OCI-LY7 (cell line): ENCODE measurements around the gene TCEAL4. TPM values are rescaled to one million over a fixed set of nuclear protein-coding genes. Genes with fewer than 3 reads are reported as not detected.
"Not testable (repeated sequence)": the region's sequence is repeated elsewhere in the genome, so short reads cannot be mapped to it uniquely, and the experiment has no call there.

Experiments used
- BruUV-seq: library from RNA; stranded (reverse); fragments of 400-500 nt; replicated peaks from 2 replicates; lab custom pipeline; 2021; lab: Mats Ljungman, UMichigan
- CTCF ChIA-PET: fragments of 300-600 bp; sonication (Branson Sonifier 250); formaldehyde crosslinking; loops from one replicate; lab custom pipeline; 2022; ENCODE audit warnings: antibody characterized with exemption; ENCODE audit not compliant: unreplicated experiment; lab: Charles Lee
- POLR2A ChIA-PET: fragments of 300-600 bp; sonication (Branson Sonifier 250); formaldehyde crosslinking; loops from one replicate; lab custom pipeline; 2022; ENCODE audit warnings: antibody characterized with exemption; lab: Charles Lee
- DNase-seq: peaks from one replicate; pipeline ENCODE4 v3.0.0-alpha.2; 2015; ENCODE audit warnings: low spot score
- H2AFZ ChIP-seq: fragments of 200-600 bp; sonication (generic), shearing (Covaris generic); 2 replicates; pipeline ENCODE4 v1.6.1; 2014; ENCODE audit warnings: mild to moderate bottlenecking, antibody characterized with exemption, low read length, moderate library complexity
- H3K27ac ChIP-seq: fragments of 200-600 bp; sonication (generic); 2 replicates; pipeline ENCODE4 v1.5.1; 2014; ENCODE audit warnings: mixed run types, low read depth, mild to moderate bottlenecking, moderate library complexity, low read length, inconsistent platforms; ENCODE audit not compliant: poor library complexity, severe bottlenecking
- H3K36me3 ChIP-seq: fragments of 200-600 bp; sonication (generic); 2 replicates; pipeline ENCODE4 v1.6.1; 2014; ENCODE audit warnings: mild to moderate bottlenecking, antibody characterized with exemption, low read length, moderate library complexity, mixed read lengths; ENCODE audit not compliant: insufficient read depth
- H3K4me1 ChIP-seq: fragments of 200-600 bp; sonication (generic); 2 replicates; pipeline ENCODE4 v1.5.1; 2014; ENCODE audit warnings: mild to moderate bottlenecking, low read length; ENCODE audit not compliant: insufficient read depth, poor library complexity, severe bottlenecking
- H3K4me2 ChIP-seq: fragments of 200-600 bp; sonication (generic); 2 replicates; pipeline ENCODE4 v1.6.1; 2014; ENCODE audit warnings: mild to moderate bottlenecking, low read length
- H3K4me3 ChIP-seq: fragments of 200-600 bp; sonication (generic); 2 replicates; pipeline ENCODE4 v1.5.1; 2014; ENCODE audit warnings: mild to moderate bottlenecking, low read depth, low read length; ENCODE audit not compliant: poor library complexity, severe bottlenecking
- H3K79me2 ChIP-seq: fragments of 200-600 bp; sonication (generic); 2 replicates; pipeline ENCODE4 v1.6.1; 2016; ENCODE audit warnings: low read depth, mild to moderate bottlenecking, low read length, moderate library complexity, mixed read lengths; ENCODE audit not compliant: insufficient read depth
- H3K9me2 ChIP-seq: fragments of 200-600 bp; sonication (generic); 2 replicates; pipeline ENCODE4 v1.6.1; 2016; ENCODE audit warnings: mild to moderate bottlenecking, low read length, mixed read lengths; ENCODE audit not compliant: insufficient read depth
- H3K9me3 ChIP-seq: fragments of 200-600 bp; sonication (generic); 2 replicates; pipeline ENCODE4 v1.6.1; 2014; ENCODE audit warnings: mild to moderate bottlenecking, mixed run types, low read length, mixed read lengths
- H4K20me1 ChIP-seq: fragments of 200-600 bp; sonication (generic); 2 replicates; pipeline ENCODE4 v1.6.1; 2014; ENCODE audit warnings: mild to moderate bottlenecking, antibody characterized with exemption, low read length, moderate library complexity, mixed read lengths; ENCODE audit not compliant: insufficient read depth
- EZH2phosphoT487 ChIP-seq: fragments of 200-600 bp; sonication (generic); IDR thresholded peaks from 2 replicates; pipeline ENCODE4 v1.6.1; 2018; ENCODE audit warnings: low read depth, borderline replicate concordance, mild to moderate bottlenecking, mixed run types, antibody characterized with exemption, low read length, moderate library complexity, mixed read lengths
- intact Hi-C: fragments of 100-400 bp; cut with micrococcal nuclease; formaldehyde crosslinking; loops from one replicate; pipeline ENCODE4 v1.10.0; 2022; ENCODE audit not compliant: unreplicated experiment
- total RNA-seq, 2 experiments: library from RNA; depleted of rRNA in 1 of 2; stranded (reverse); fragments of >200 nt in 1 of 2; shearing (Covaris generic) in 1 of 2; gene quantifications; 2 replicates each; pipeline ENCODE4 v1.2.3, GENCODE V29; 2014 to 2022
- TF ChIP-seq, protein P1 (sequence below): fragments of 200-600 bp; sonication (generic); conservative IDR thresholded peaks from 2 replicates; pipeline ENCODE4 v1.5.1; 2014; ENCODE audit warnings: mild to moderate bottlenecking, antibody characterized with exemption, low read length, moderate library complexity, mixed read lengths

TCEAL4 gene
- total RNA-seq, 2 experiments from 2014 or later: 4.5 to 8.8 TPM

- CTCF ChIA-PET, H3K79me2 ChIP-seq, H3K9me3 ChIP-seq, H3K4me1 ChIP-seq, H3K4me2 ChIP-seq, H3K9me2 ChIP-seq, H3K36me3 ChIP-seq, DNase-seq, H4K20me1 ChIP-seq, H3K27ac ChIP-seq, H2AFZ ChIP-seq, intact Hi-C loops, H3K4me3 ChIP-seq, BruUV-seq: not testable (repeated sequence)
- POLR2A ChIA-PET: interaction anchor here (0.7 kb wide), 1 partner anchor 442 kb away, joined by 4 read pairs; no protein-coding TSS in a partner anchor
Observed at GRCh38 chrX:103595202-103595601, 9.9 kb downstream of the TCEAL4 start.

DNA sequence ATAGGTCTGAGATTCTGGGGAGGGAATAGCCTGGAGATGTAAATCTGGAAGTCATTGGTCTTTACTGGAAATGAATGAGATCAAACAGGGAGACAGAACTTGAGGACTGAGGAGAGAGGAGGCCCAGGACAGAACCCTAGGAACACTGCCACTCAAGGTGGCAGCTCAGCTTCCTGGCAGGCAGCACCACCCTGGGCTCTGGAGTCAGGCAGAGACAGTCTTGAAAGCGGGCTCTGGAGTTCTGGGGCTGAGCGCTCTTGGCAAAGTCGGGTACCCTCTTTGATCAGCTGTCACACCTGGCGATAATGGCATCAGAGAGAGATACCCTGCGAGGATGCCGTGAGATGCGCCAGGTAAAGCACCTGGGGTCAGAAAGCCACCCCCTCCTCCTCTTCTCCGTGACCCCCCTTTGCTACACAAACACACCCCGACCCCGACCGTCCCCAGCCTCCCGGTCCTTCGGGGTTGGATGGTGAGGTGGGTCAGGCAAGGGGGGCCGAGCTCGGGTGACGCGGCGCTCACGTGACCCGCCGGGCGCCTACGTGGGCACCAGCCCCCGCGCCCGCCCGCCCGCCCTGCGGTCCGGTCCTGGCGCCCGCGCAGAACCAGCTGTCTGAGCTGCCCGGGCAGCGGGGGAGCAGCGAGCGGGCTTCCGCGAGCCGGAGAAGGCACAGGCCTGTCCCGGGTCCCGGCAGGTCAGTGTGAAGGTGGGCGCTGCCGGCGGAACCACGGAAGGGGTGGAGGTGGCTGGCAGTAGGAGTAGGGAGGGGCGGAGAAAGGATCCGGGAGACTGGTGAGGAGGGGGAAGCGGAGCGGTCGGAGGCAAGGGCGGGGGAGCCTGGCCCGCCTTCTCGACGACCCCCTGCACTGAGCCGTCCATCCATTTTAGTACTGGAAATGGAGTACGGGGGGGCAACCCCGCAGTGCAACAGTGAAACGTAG, 22.3 kb downstream of the TCEAL4 start, which contains the start of gene TCEAL3:
Gene TCEAL3, plus strand, starts transcription at position 600 of the 942 bp plus-strand sequence. CDS start 1,102 bp downstream, outside the sequence.
- no peak for DNase-seq
- H3K27ac ChIP-seq: no peak within 1 kb of the TSS
- peak within 1 kb of the TSS; percentile 48 for H3K4me3 ChIP-seq
- H4K20me1 ChIP-seq: no peaks in the 10 kb centered on the region
- H3K4me1 ChIP-seq: no peaks in the 10 kb centered on the region
- no TSS peak for BruUV-seq
- H3K79me2 ChIP-seq: no peaks in the 10 kb centered on the region
- H3K9me2 ChIP-seq: no peaks in the 10 kb centered on the region
- no peak for TF ChIP-seq EZH2phosphoT487
- TF ChIP-seq, protein P1, sequence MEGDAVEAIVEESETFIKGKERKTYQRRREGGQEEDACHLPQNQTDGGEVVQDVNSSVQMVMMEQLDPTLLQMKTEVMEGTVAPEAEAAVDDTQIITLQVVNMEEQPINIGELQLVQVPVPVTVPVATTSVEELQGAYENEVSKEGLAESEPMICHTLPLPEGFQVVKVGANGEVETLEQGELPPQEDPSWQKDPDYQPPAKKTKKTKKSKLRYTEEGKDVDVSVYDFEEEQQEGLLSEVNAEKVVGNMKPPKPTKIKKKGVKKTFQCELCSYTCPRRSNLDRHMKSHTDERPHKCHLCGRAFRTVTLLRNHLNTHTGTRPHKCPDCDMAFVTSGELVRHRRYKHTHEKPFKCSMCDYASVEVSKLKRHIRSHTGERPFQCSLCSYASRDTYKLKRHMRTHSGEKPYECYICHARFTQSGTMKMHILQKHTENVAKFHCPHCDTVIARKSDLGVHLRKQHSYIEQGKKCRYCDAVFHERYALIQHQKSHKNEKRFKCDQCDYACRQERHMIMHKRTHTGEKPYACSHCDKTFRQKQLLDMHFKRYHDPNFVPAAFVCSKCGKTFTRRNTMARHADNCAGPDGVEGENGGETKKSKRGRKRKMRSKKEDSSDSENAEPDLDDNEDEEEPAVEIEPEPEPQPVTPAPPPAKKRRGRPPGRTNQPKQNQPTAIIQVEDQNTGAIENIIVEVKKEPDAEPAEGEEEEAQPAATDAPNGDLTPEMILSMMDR: no peak
- H2AFZ ChIP-seq: no peak within 1 kb of the TSS
- CTCF ChIA-PET: interaction anchor here (0.6 kb wide), 1 partner anchor 22 kb away, joined by 3 read pairs; no protein-coding TSS in a partner anchor
- no peaks in the 10 kb centered on the region for H3K9me3 ChIP-seq
- POLR2A ChIA-PET: interaction anchor here (0.5 kb wide), 1 partner anchor 191 kb away, joined by 4 read pairs; no protein-coding TSS in a partner anchor
- H3K36me3 ChIP-seq: no peaks in the 10 kb centered on the region
- intact Hi-C loops: no loop called here
- H3K4me2 ChIP-seq: peak within 1 kb of the TSS; percentile 34; the same call in 1 of the 2 replicates

- intact Hi-C loops: no loop called here
- H2AFZ ChIP-seq: no peak overlapping the region
- no peak for DNase-seq
- no peaks in the 10 kb centered on the region for H4K20me1 ChIP-seq
- peak overlapping the region; percentile 48 for H3K4me3 ChIP-seq
- no peaks in the 10 kb centered on the region for H3K9me3 ChIP-seq
- CTCF ChIA-PET: interaction anchor here (0.6 kb wide), 1 partner anchor 22 kb away, joined by 3 read pairs; no protein-coding TSS in a partner anchor
- POLR2A ChIA-PET: interaction anchor here (0.5 kb wide), 1 partner anchor 190 kb away, joined by 4 read pairs; no protein-coding TSS in a partner anchor
- H3K27ac ChIP-seq: no peak overlapping the region
- H3K4me2 ChIP-seq: peak overlapping the region; percentile 34; the same call in 1 of the 2 replicates
- H3K9me2 ChIP-seq: no peaks in the 10 kb centered on the region
- no TSS peak for BruUV-seq
- TF ChIP-seq, protein P1: no peak
- no peak for TF ChIP-seq EZH2phosphoT487
- H3K79me2 ChIP-seq: no peaks in the 10 kb centered on the region
- H3K36me3 ChIP-seq: no peaks in the 10 kb centered on the region
- H3K4me1 ChIP-seq: no peaks in the 10 kb centered on the region
Observed at GRCh38 chrX:103608306-103608963, 23.1 kb downstream of the TCEAL4 start.
